Right atrium auricular region (tissue), 2 donors: ENCODE results near the gene CADM1. TPM values are rescaled to one million over a fixed set of nuclear protein-coding genes. Genes with fewer than 3 reads are reported as not detected.

Experiments
- DNase-seq: peaks from one replicate; pipeline ENCODE4 v3.0.0-alpha.2; 2019; ENCODE audit warnings: low spot score
- H3K27ac ChIP-seq, 2 donors: fragments of 200-600 bp; sonication (generic); 1 replicate in 1 of 2; 2 replicates in 1 of 2; pipeline ENCODE4 v1.5.1; 2016 to 2019
- H3K27me3 ChIP-seq, 2 donors: fragments of 200-600 bp; sonication (generic); one replicate each; pipeline versions ENCODE4 v1.5.1 to v1.6.0; 2017 to 2019
- H3K36me3 ChIP-seq: fragments of 200-600 bp; sonication (generic); one replicate; pipeline ENCODE4 v1.5.1; 2016
- H3K4me1 ChIP-seq, 2 donors: fragments of 200-600 bp; sonication (generic); one replicate each; pipeline versions ENCODE4 v1.5.1 to v1.6.0; 2017 to 2019
- H3K4me3 ChIP-seq, 2 donors: fragments of 200-600 bp; sonication (generic); 1 replicate in 1 of 2; 2 replicates in 1 of 2; pipeline ENCODE4 v1.5.1; 2017 to 2019; ENCODE audit warnings: mild to moderate bottlenecking in 1 of 2, moderate library complexity in 1 of 2
- H3K9me3 ChIP-seq, 2 donors: fragments of 200-600 bp; sonication (generic); one replicate each; pipeline ENCODE4 v1.5.1; 2019
- total RNA-seq, 2 donors: library from RNA; depleted of rRNA; stranded (reverse); fragments of >200 nt; gene quantifications; one replicate each; pipeline ENCODE4 v1.1.0, GENCODE V29; 2016
- TF ChIP-seq, protein P1 (sequence below), 2 donors: fragments of 200-600 bp; sonication (generic); IDR thresholded peaks; one replicate each; pipeline ENCODE4 v1.5.1; 2019; ENCODE audit warnings: antibody characterized with exemption in 2 of 2

Gene CADM1
- total RNA-seq, 2 donors from 2014 or later: 19.8 to 33.9 TPM

DNA sequence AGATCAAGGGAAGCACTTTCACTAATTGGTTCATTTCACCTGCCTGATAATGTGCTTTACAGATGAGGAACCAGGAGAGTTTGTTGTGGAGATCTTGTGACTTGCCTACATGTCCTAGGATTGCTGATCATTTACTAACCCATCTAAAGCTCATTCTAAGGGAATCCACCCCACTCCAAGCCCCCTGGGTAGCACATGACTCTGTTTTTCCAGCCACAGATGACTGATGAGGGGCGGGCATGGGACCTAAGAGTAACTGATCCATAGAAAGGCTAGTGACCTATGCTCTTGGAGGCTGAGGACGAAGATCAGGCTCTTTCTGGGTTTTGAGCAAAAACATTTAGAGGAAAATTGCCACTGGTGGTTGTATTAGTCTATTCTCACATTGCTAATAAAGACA is 378.1 kb downstream of the CADM1 start:
- Histone ChIP-seq H3K36me3 (no peaks in the 10 kb centered on the region), H3K27me3 (no peaks in the 10 kb centered on the region), H3K4me1 (no peaks in the 10 kb centered on the region), H3K9me3 (no peaks in the 10 kb centered on the region), H3K27ac (no peak overlapping the region), H3K4me3 (no peak overlapping the region)
- no peak for DNase-seq
- TF ChIP-seq, protein P1, sequence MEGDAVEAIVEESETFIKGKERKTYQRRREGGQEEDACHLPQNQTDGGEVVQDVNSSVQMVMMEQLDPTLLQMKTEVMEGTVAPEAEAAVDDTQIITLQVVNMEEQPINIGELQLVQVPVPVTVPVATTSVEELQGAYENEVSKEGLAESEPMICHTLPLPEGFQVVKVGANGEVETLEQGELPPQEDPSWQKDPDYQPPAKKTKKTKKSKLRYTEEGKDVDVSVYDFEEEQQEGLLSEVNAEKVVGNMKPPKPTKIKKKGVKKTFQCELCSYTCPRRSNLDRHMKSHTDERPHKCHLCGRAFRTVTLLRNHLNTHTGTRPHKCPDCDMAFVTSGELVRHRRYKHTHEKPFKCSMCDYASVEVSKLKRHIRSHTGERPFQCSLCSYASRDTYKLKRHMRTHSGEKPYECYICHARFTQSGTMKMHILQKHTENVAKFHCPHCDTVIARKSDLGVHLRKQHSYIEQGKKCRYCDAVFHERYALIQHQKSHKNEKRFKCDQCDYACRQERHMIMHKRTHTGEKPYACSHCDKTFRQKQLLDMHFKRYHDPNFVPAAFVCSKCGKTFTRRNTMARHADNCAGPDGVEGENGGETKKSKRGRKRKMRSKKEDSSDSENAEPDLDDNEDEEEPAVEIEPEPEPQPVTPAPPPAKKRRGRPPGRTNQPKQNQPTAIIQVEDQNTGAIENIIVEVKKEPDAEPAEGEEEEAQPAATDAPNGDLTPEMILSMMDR (IDR thresholded peaks at IDR 0.05): no peak

DNA sequence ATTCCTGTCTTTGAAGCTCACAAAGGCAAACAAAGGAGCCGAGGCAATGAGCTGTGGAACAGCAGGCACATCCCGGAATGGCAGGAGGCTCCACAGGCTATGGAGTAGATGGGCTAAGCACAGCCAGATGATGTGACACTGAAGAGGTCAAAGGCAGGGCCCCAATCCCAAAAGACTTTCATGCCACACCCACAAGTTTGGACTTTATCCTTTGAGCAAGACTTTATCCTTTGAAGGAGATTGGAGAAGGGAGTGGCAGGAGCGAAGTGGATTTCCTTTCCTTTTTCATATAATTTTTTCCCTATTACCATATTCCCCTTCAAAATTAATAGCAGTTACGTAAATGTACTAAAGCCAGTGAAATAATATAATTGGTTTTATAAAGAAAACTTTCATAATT is 379.4 kb downstream of the CADM1 start:
- Histone ChIP-seq H3K4me1 (no peaks in the 10 kb centered on the region), H3K27ac (no peak overlapping the region), H3K36me3 (no peaks in the 10 kb centered on the region), H3K4me3 (no peak overlapping the region), H3K27me3 (no peaks in the 10 kb centered on the region), H3K9me3 (no peaks in the 10 kb centered on the region)
- no peak for DNase-seq
- TF ChIP-seq, protein P1 (IDR thresholded peaks at IDR 0.05): no peak

DNA sequence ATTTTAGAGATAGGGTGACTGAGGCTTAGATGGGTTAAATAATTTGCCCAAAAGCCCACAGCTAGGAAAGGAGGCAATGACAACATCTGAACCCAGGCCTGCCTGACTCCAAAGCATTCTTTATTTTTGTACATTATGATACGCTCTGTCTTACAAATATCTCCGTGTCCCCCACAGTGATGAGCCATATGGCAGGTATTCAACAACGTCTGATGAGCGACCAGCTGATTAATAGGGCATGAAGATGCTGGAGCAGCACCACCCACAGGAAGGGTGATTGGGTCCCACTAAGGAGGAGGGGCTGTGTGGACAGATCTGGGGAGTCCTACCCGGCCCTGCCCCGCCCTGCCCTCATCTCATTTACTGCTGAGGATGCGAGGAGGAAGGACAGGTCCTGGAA is 380.6 kb downstream of the CADM1 start:
- no peak for DNase-seq
- H3K9me3 ChIP-seq: no peaks in the 10 kb centered on the region
- TF ChIP-seq, protein P1 (IDR thresholded peaks at IDR 0.05): no peak

DNA sequence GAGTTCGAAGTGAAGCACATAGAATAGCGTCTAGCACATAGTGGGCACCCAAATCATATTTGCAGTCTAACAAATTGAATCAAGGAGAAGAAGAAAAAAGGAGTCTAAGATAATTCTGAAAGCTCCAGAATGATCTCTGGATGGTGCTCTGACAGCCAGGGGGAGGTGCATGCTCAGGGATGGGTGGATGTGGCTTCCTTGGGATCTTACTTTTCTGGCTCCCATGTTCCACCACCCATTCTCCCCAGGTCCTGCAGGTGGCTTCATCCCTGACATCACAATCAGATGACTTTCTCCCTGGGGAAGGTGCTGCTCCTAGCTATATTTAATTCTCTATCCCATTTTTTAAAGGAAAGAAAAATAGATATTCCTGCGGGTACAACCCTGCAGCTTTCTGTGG is 381.9 kb downstream of the CADM1 start:
- no peak for DNase-seq
- H3K36me3 ChIP-seq: no peaks in the 10 kb centered on the region
- H3K27me3 ChIP-seq: no peaks in the 10 kb centered on the region
- no peaks in the 10 kb centered on the region for H3K9me3 ChIP-seq
- no peak overlapping the region for H3K4me3 ChIP-seq
- no peaks in the 10 kb centered on the region for H3K4me1 ChIP-seq
- H3K27ac ChIP-seq: no peak overlapping the region
- TF ChIP-seq, protein P1 (IDR thresholded peaks at IDR 0.05): no peak

More for the DNA sequence above, 380.6 kb downstream of the CADM1 start:
- H3K4me3 ChIP-seq: no peak overlapping the region
- H3K36me3 ChIP-seq: no peaks in the 10 kb centered on the region
- no peaks in the 10 kb centered on the region for H3K4me1 ChIP-seq
- H3K27me3 ChIP-seq: no peaks in the 10 kb centered on the region
- no peak overlapping the region for H3K27ac ChIP-seq
